ENCODE results near the gene FAF1. TPM values are rescaled to one million over a fixed set of nuclear protein-coding genes. Genes with fewer than 3 reads are reported as not detected.
A peak's percentile ranks its signal among the peaks of the same experiment; 100 is the strongest.

Gene FAF1
- total RNA-seq, 1 experiment from 2014 or later, result 73.2 TPM

- Histone ChIP-seq H3K4me2 (ENCODE audit: low read length) (no peak overlapping the region), H3K36me3 (ENCODE audit: control insufficient read depth in 1 of 2, insufficient read depth in 2 of 2, low read length in 2 of 2) (peaks cover 0 to 8% of the 10 kb centered on the region in 2 experiments; a peak in 1 of 4 replicates), H3K4me1 (ENCODE audit: control insufficient read depth in 1 of 2, insufficient read depth in 2 of 2, low read length in 2 of 2) (no peaks in the 10 kb centered on the region), H3K9ac (ENCODE audit: low read length) (no peak overlapping the region), H3K79me2 (ENCODE audit: insufficient read depth, low read length) (no peaks in the 10 kb centered on the region), H2AFZ (ENCODE audit: low read depth, low read length, poor library complexity, severe bottlenecking) (no peak overlapping the region), H3K9me2 (ENCODE audit: insufficient read depth) (no peaks in the 10 kb centered on the region), H3K4me3 (replicated peaks in 1 of 2; ENCODE audit: low read depth in 1 of 2, low read length in 2 of 2) (no peak overlapping the region), H4K20me1 (ENCODE audit: insufficient read depth) (no peaks in the 10 kb centered on the region), H3K27me3 (ENCODE audit: insufficient read depth, low read length) (no peaks in the 10 kb centered on the region), H3K27ac (ENCODE audit: low read depth, low read length) (no peak overlapping the region), H3K9me3 (ENCODE audit: control insufficient read depth in 1 of 2, insufficient read depth in 1 of 2, low read depth in 1 of 2, low read length in 2 of 2) (peaks cover 0 to 6% of the 10 kb centered on the region in 2 experiments; a peak in 2 of 4 replicates)
- TF ChIP-seq ELF1 (IDR thresholded peaks at IDR 0.05; ENCODE audit: borderline replicate concordance, low read depth), result no peak
- TF ChIP-seq CBX3 (IDR thresholded peaks at IDR 0.05; ENCODE audit: low read depth), result peak; percentile 38; the same call in 1 of the 2 replicates
- DNase-seq (ENCODE audit: low read depth, low spot score) (no peak), ATAC-seq (no peak)
- intact Hi-C loops (cut with micrococcal nuclease), result no loop called here
- ChIA-PET POLR2A (no interaction called here), RAD21 (ENCODE audit: low non-redundant PET in 1 of 2, low total read pairs in 2 of 2, uncharacterized antibody in 2 of 2, unreplicated experiment in 2 of 2) (no interaction called here), CTCF (no interaction called here)
- no TSS peak for BruUV-seq (replicated peaks)
These were observed 463.1 kb downstream of the FAF1 start for GRCh38 chr1:50497007-50497406.

GRCh38 chr1:50493710-50494109, 466.4 kb downstream of the FAF1 start:
- no peak overlapping the region for H3K9ac ChIP-seq (ENCODE audit: low read length)
- no peak overlapping the region for H2AFZ ChIP-seq (ENCODE audit: low read depth, low read length, poor library complexity, severe bottlenecking)
- ATAC-seq (no peak), DNase-seq (ENCODE audit: low read depth, low spot score) (no peak)
- no peaks in the 10 kb centered on the region for H3K27me3 ChIP-seq (ENCODE audit: insufficient read depth, low read length)
- ChIA-PET POLR2A (no interaction called here), CTCF (no interaction called here), RAD21 (ENCODE audit: low non-redundant PET in 1 of 2, low total read pairs in 2 of 2, uncharacterized antibody in 2 of 2, unreplicated experiment in 2 of 2) (no interaction called here)
- H3K4me3 ChIP-seq (replicated peaks in 1 of 2; ENCODE audit: low read depth in 1 of 2, low read length in 2 of 2), result no peak overlapping the region
- H3K79me2 ChIP-seq (ENCODE audit: insufficient read depth, low read length), result no peaks in the 10 kb centered on the region
- no peak overlapping the region for H3K4me2 ChIP-seq (ENCODE audit: low read length)
- intact Hi-C loops (cut with micrococcal nuclease), result no loop called here
- H3K4me1 ChIP-seq (ENCODE audit: control insufficient read depth in 1 of 2, insufficient read depth in 2 of 2, low read length in 2 of 2), result no peaks in the 10 kb centered on the region
- TF ChIP-seq ZBTB33 (IDR thresholded peaks at IDR 0.05; ENCODE audit: extremely low read depth, insufficient replicate concordance, low read length) (no peak), ELF1 (IDR thresholded peaks at IDR 0.05; ENCODE audit: borderline replicate concordance, low read depth) (no peak), POLR2A (IDR thresholded peaks at IDR 0.05; ENCODE audit: borderline replicate concordance, extremely low read depth, insufficient read depth, insufficient read length) (no peak), YY1 (IDR thresholded peaks at IDR 0.05; ENCODE audit: extremely low read depth, insufficient replicate concordance, low read depth, low read length) (no peak), TCF7L2 (IDR thresholded peaks at IDR 0.05; ENCODE audit: borderline replicate concordance, extremely low read depth, insufficient read depth, insufficient read length) (no peak), SIN3A (IDR thresholded peaks at IDR 0.05; ENCODE audit: low read depth) (no peak), FOSL1 (IDR thresholded peaks at IDR 0.05; ENCODE audit: low read depth) (no peak)
- peaks cover 0 to 6% of the 10 kb centered on the region in 2 experiments; a peak in 2 of 4 replicates for H3K9me3 ChIP-seq (ENCODE audit: control insufficient read depth in 1 of 2, insufficient read depth in 1 of 2, low read depth in 1 of 2, low read length in 2 of 2)
- H4K20me1 ChIP-seq (ENCODE audit: insufficient read depth), result no peaks in the 10 kb centered on the region
- no peak overlapping the region for H3K27ac ChIP-seq (ENCODE audit: low read depth, low read length)
- BruUV-seq (replicated peaks), result no TSS peak
- H3K9me2 ChIP-seq (ENCODE audit: insufficient read depth), result no peaks in the 10 kb centered on the region
- peaks cover 0 to 8% of the 10 kb centered on the region in 2 experiments; a peak in 1 of 4 replicates for H3K36me3 ChIP-seq (ENCODE audit: control insufficient read depth in 1 of 2, insufficient read depth in 2 of 2, low read length in 2 of 2)
